Esophagus (tissue), 2 donors: ENCODE data around the gene UBD. TPM values are rescaled to one million over a fixed set of nuclear protein-coding genes. Genes with fewer than 3 reads are reported as not detected.

Experiments used
- H3K27ac ChIP-seq, 2 donors: one replicate each; pipeline ENCODE4 v1.5.1; 2013; ENCODE audit warnings: low read depth in 2 of 2, mild to moderate bottlenecking in 2 of 2, inconsistent platforms in 1 of 2, low read length in 1 of 2, moderate library complexity in 1 of 2
- H3K27me3 ChIP-seq, 2 donors: one replicate each; pipeline ENCODE4 v1.6.1; 2013; ENCODE audit warnings: low read length in 2 of 2, control low read depth in 1 of 2, mild to moderate bottlenecking in 1 of 2; ENCODE audit not compliant: insufficient read depth in 2 of 2, control insufficient read depth in 1 of 2
- H3K36me3 ChIP-seq, 2 donors: one replicate each; pipeline ENCODE4 v1.6.1; 2013; ENCODE audit warnings: low read length in 1 of 2; ENCODE audit not compliant: control insufficient read depth in 2 of 2, insufficient read depth in 2 of 2
- H3K4me1 ChIP-seq, 2 donors: one replicate each; pipeline ENCODE4 v1.6.1; 2013; ENCODE audit warnings: low read length in 1 of 2; ENCODE audit not compliant: control insufficient read depth in 2 of 2, insufficient read depth in 2 of 2
- H3K4me3 ChIP-seq, 2 donors: one replicate each; pipeline ENCODE4 v1.5.1; 2013; ENCODE audit warnings: low read length in 2 of 2, mild to moderate bottlenecking in 2 of 2, low read depth in 1 of 2, moderate library complexity in 1 of 2
- H3K9me3 ChIP-seq, 2 donors: one replicate each; pipeline ENCODE4 v1.6.1; 2013; ENCODE audit warnings: mild to moderate bottlenecking in 2 of 2, low read depth in 1 of 2, low read length in 1 of 2, moderate library complexity in 1 of 2; ENCODE audit not compliant: control insufficient read depth in 2 of 2, insufficient read depth in 1 of 2
- WGBS, 2 donors: extraction: QIAGEN DNeasy Blood & Tissue Kit; methylation state at CpG; one replicate each; pipeline ENCODE4 v1.1.7; 2013; 5-methylcytosine and 5-hydroxymethylcytosine counted together
- polyA plus RNA-seq, 2 donors: library from polyadenylated mRNA; stranded (reverse); fragments of 200-250 nt; gene quantifications; one replicate each; pipeline ENCODE4 v1.2.3, GENCODE V29; 2013
- donor health status: healthy with polysubstance abuse.
- donor health status: Bipolar disorder and iron deficiency.

UBD gene
- polyA plus RNA-seq, 2 donors = 0.61 to 2.3 TPM

- WGBS, 2 donors = 77 to 80% methylated on average over 2 of the region's 2 CpGs
- Histone ChIP-seq H3K4me3 (no peak overlapping the region), H3K9me3 (no peaks in the 10 kb centered on the region), H3K27ac (no peak overlapping the region), H3K36me3 (no peaks in the 10 kb centered on the region), H3K4me1 (no peaks in the 10 kb centered on the region), H3K27me3 (no peaks in the 10 kb centered on the region)
Observed at GRCh38 chr6:29591677-29592076, 32.1 kb upstream of the UBD start.

GRCh38 chr6:29590218-29590808, 30.8 kb upstream of the UBD start:
- Histone ChIP-seq H3K4me1 (no peaks in the 10 kb centered on the region), H3K27ac (no peak overlapping the region), H3K36me3 (no peaks in the 10 kb centered on the region), H3K4me3 (no peak overlapping the region), H3K9me3 (no peaks in the 10 kb centered on the region), H3K27me3 (no peaks in the 10 kb centered on the region)
- WGBS, 2 donors = 84 to 87% methylated on average over 4 of the region's 4 CpGs

- H3K36me3 ChIP-seq = no peaks in the 10 kb centered on the region
- no peaks in the 10 kb centered on the region for H3K9me3 ChIP-seq
- WGBS, 2 donors = 4 to 6% methylated on average over 3 of the region's 3 CpGs
- H3K27me3 ChIP-seq = no peaks in the 10 kb centered on the region
- no peak overlapping the region for H3K4me3 ChIP-seq
- no peak overlapping the region for H3K27ac ChIP-seq
- H3K4me1 ChIP-seq = no peaks in the 10 kb centered on the region
Observed at GRCh38 chr6:29589423-29590048, 30.0 kb upstream of the UBD start.

- no peak within 1 kb of the TSS for H3K4me3 ChIP-seq
- H3K36me3 ChIP-seq = no peaks in the 10 kb centered on the region
- no peaks in the 10 kb centered on the region for H3K27me3 ChIP-seq
- H3K4me1 ChIP-seq = no peaks in the 10 kb centered on the region
- H3K27ac ChIP-seq = no peak within 1 kb of the TSS
- no peaks in the 10 kb centered on the region for H3K9me3 ChIP-seq
Observed at GRCh38 chr6:29584821-29585220, 25.3 kb upstream of the UBD start, which contains the start of gene OR2H2. Gene OR2H2 (plus strand): TSS chr6:29585121. CDS start chr6:29587945, 2,824 bp downstream.

- Histone ChIP-seq H3K4me3 (no peak overlapping the region), H3K27me3 (no peaks in the 10 kb centered on the region), H3K27ac (no peak overlapping the region), H3K4me1 (no peaks in the 10 kb centered on the region), H3K36me3 (no peaks in the 10 kb centered on the region), H3K9me3 (no peaks in the 10 kb centered on the region)
- 69 to 70% methylated on average over 7 of the region's 7 CpGs for WGBS, 2 donors
Observed at GRCh38 chr6:29577544-29577943, 18.0 kb upstream of the UBD start.

GRCh38 chr6:29576056-29576455, 16.5 kb upstream of the UBD start:
- Histone ChIP-seq H3K9me3 (no peaks in the 10 kb centered on the region), H3K4me3 (no peak overlapping the region), H3K4me1 (no peaks in the 10 kb centered on the region), H3K36me3 (no peaks in the 10 kb centered on the region), H3K27ac (no peak overlapping the region), H3K27me3 (no peaks in the 10 kb centered on the region)

GRCh38 chr6:29567991-29568390, 8.5 kb upstream of the UBD start:
- WGBS, 2 donors = 57 to 68% methylated on average over 5 of the region's 5 CpGs
- Histone ChIP-seq H3K4me1 (no peaks in the 10 kb centered on the region), H3K27ac (no peak overlapping the region), H3K36me3 (no peaks in the 10 kb centered on the region), H3K9me3 (no peaks in the 10 kb centered on the region), H3K27me3 (no peaks in the 10 kb centered on the region), H3K4me3 (no peak overlapping the region)

GRCh38 chr6:29567541-29567940, 8.0 kb upstream of the UBD start:
- WGBS, 2 donors = 29 to 39% methylated on average over 2 of the region's 2 CpGs
- H3K27ac ChIP-seq = no peak overlapping the region
- no peaks in the 10 kb centered on the region for H3K4me1 ChIP-seq
- no peaks in the 10 kb centered on the region for H3K9me3 ChIP-seq
- no peaks in the 10 kb centered on the region for H3K36me3 ChIP-seq
- H3K4me3 ChIP-seq = no peak overlapping the region
- H3K27me3 ChIP-seq = no peaks in the 10 kb centered on the region

- H3K4me3 ChIP-seq = no peak overlapping the region
- H3K27me3 ChIP-seq = no peaks in the 10 kb centered on the region
- H3K36me3 ChIP-seq = no peaks in the 10 kb centered on the region
- H3K9me3 ChIP-seq = no peaks in the 10 kb centered on the region
- WGBS, 2 donors = 73 to 77% methylated on average over 5 of the region's 5 CpGs
- no peak overlapping the region for H3K27ac ChIP-seq
- no peaks in the 10 kb centered on the region for H3K4me1 ChIP-seq
Observed at GRCh38 chr6:29566856-29567255, 7.3 kb upstream of the UBD start.

GRCh38 chr6:29564875-29565274, 5.3 kb upstream of the UBD start:
- H3K27ac ChIP-seq = no peak overlapping the region
- no peaks in the 10 kb centered on the region for H3K27me3 ChIP-seq
- H3K36me3 ChIP-seq = no peaks in the 10 kb centered on the region
- H3K4me1 ChIP-seq = no peaks in the 10 kb centered on the region
- H3K4me3 ChIP-seq = no peak overlapping the region
- no peaks in the 10 kb centered on the region for H3K9me3 ChIP-seq
